ENCODE data around the gene BRF1. TPM values are rescaled to one million over a fixed set of nuclear protein-coding genes. Genes with fewer than 3 reads are reported as not detected.

The BRF1 gene
- total and polyA plus RNA-seq, 2 of the 8 experiments (the other 6 are each of a cell fraction or from before 2014, with no cell fraction given) = 7.7 to 18.3 TPM

GRCh38 chr14:105292826-105293711 is 7.7 kb downstream of the BRF1 start:
- Histone ChIP-seq H2AFZ (ENCODE audit: low read length) (no peak overlapping the region), H3K36me3 (ENCODE audit: control insufficient read depth in 2 of 4, insufficient read depth in 4 of 4, low read length in 3 of 4) (no peaks in the 10 kb centered on the region), H3K9ac (replicated peaks in 1 of 4; ENCODE audit: extremely low read depth in 1 of 4, low read depth in 3 of 4, low read length in 3 of 4) (no peak overlapping the region), H2BK20ac (ENCODE audit: low read length) (no peak overlapping the region), H3K79me2 (ENCODE audit: control insufficient read depth in 1 of 2, insufficient read depth in 2 of 2, low read length in 2 of 2) (peaks cover 0 to 25% of the 10 kb centered on the region in 2 experiments; a peak in 2 of 4 replicates), H3K4me3 (ENCODE audit: extremely low read depth in 1 of 4, insufficient read depth in 2 of 4, low read depth in 3 of 4, low read length in 4 of 4) (no peak overlapping the region), H3K23ac (ENCODE audit: insufficient read length) (no peak overlapping the region), H4K20me1 (replicated peaks in 1 of 2; ENCODE audit: control insufficient read depth in 1 of 2, insufficient read depth in 2 of 2, low read length in 2 of 2) (peaks cover 4 to 18% of the 10 kb centered on the region in 2 experiments), H4K8ac (ENCODE audit: extremely low read depth, insufficient read depth, low read length) (peak overlapping the region; percentile 3; the same call in 1 of the 2 replicates), H3K4me2 (ENCODE audit: insufficient read depth in 1 of 2, low read depth in 2 of 2, low read length in 2 of 2) (no peak overlapping the region), H4K91ac (replicated peaks; ENCODE audit: insufficient read length, low read length) (no peak overlapping the region), H3K27ac (ENCODE audit: low read depth, low read length) (no peak overlapping the region), H2BK120ac (replicated peaks; ENCODE audit: low read depth, low read length) (no peak overlapping the region), H2BK5ac (ENCODE audit: low read depth, low read length) (peak overlapping the region; percentile 24; the same call in 1 of the 2 replicates), H3K79me1 (ENCODE audit: low read depth, low read length) (peaks cover 8% of the 10 kb centered on the region), H3K14ac (ENCODE audit: insufficient read length) (no peak overlapping the region), H3K9me3 (ENCODE audit: insufficient read depth in 2 of 2, low read depth in 1 of 2, low read length in 1 of 2) (no peaks in the 10 kb centered on the region), H3K18ac (ENCODE audit: extremely low read depth, low read length) (no peak overlapping the region), H2AK5ac (ENCODE audit: low read depth, low read length) (no peak overlapping the region), H4K5ac (ENCODE audit: insufficient read length, low read depth, low read length) (no peak overlapping the region), H3K27me3 (replicated peaks in 1 of 4; ENCODE audit: control insufficient read depth in 3 of 4, extremely low read depth in 1 of 4, insufficient read depth in 3 of 4, low read length in 3 of 4) (no peaks in the 10 kb centered on the region), H3K4ac (replicated peaks; ENCODE audit: insufficient read length, low read depth, low read length) (no peak overlapping the region), H2BK15ac (ENCODE audit: low read length) (peak overlapping the region; percentile 61; the same call in 1 of the 2 replicates), H3K4me1 (replicated peaks in 1 of 4; ENCODE audit: control insufficient read depth in 3 of 4, insufficient read depth in 4 of 4, low read length in 3 of 4) (no peaks in the 10 kb centered on the region), H3K56ac (replicated peaks; ENCODE audit: insufficient read length, low read depth, low read length) (no peak overlapping the region), H3K23me2 (ENCODE audit: low read depth, low read length) (no peaks in the 10 kb centered on the region), H2BK12ac (ENCODE audit: low read depth, low read length) (no peak overlapping the region)
- FAIRE-seq = no peak
- POLR2A ChIA-PET (ENCODE audit: partially characterized antibody) = interaction anchor here (1.1 kb wide), 1 partner anchor 21 kb away, joined by 3 read pairs; the partner anchor contains the start of gene PACS2
- 92% methylated on average over 26 of the region's 26 CpGs; no CpG with 5 or more reads in 1 of the 2 experiments for WGBS, 2 experiments (ENCODE audit: extremely low coverage in 1 of 2, insufficient coverage in 1 of 2, insufficient read length in 1 of 2, insufficient replicate concordance in 2 of 2, low coverage in 1 of 2, low lambda C conversion rate in 2 of 2, missing lambda C conversion rate in 1 of 2)
- DNase-seq (ENCODE audit: low read depth in 1 of 2, low spot score in 2 of 2) = no peak
- CTCF ChIA-PET (ENCODE audit: partially characterized antibody) = interaction anchor here (1.1 to 3.9 kb wide), 6 partner anchors 11 to 92 kb away, joined by 3 to 12 read pairs (median 4); no protein-coding TSS in a partner anchor
- TF ChIP-seq SP1 (IDR thresholded peaks at IDR 0.05; ENCODE audit: low read depth, low read length) (no peak), ATF2 (IDR thresholded peaks at IDR 0.05; ENCODE audit: low read length) (no peak), SP2 (IDR thresholded peaks at IDR 0.05; ENCODE audit: low read length) (no peak), BACH1 (IDR thresholded peaks at IDR 0.05; ENCODE audit: low read length) (no peak), EGR1 (IDR thresholded peaks at IDR 0.05; ENCODE audit: borderline replicate concordance, low read depth, low read length) (no peak), SAP30 (IDR thresholded peaks at IDR 0.05; ENCODE audit: insufficient read depth, insufficient replicate concordance, low read length) (no peak), RAD21 (IDR thresholded peaks at IDR 0.05 in 1 of 2, conservative IDR thresholded peaks at IDR 0.05 in 1 of 2; ENCODE audit: low read depth in 2 of 2, low read length in 2 of 2) (no peak), TAF7 (optimal IDR thresholded peaks at IDR 0.05; ENCODE audit: borderline replicate concordance, low read depth, low read length) (no peak), TBP (IDR thresholded peaks at IDR 0.05; ENCODE audit: low read depth, low read length) (no peak)
